NCI-H2196 treated with DMSO at 0.1 percent for 48 hours (cell line): Measurements from ENCODE around the gene RELT.
A peak's percentile ranks its signal among the peaks of the same experiment; 100 is the strongest.

Experiments
- DNase-seq: peaks from one replicate; lab custom pipeline; 2025; ENCODE audit not compliant: unreplicated experiment; lab: John Stamatoyannopoulos, UW

RELT gene

DNA sequence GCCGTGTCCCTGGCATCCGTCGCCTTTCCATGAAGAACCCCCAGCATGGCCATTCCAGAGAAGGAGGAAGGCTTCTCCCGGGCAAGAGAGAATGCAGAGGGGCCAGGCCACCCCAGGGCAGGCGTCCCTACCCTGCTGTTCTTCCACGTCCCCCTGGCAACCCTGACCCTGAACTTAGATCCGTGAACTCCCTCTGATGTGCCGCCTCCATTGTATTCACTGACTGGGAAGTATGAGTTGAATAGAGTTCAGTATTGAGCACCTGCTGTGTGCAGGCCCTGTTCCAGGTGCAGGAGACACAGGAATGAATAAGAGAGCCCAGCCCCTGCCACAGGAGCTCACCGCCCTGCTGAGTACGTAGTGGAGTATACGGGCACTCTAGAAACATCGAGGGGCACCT is 29.1 kb upstream of the RELT start:
- no peak for DNase-seq

DNA sequence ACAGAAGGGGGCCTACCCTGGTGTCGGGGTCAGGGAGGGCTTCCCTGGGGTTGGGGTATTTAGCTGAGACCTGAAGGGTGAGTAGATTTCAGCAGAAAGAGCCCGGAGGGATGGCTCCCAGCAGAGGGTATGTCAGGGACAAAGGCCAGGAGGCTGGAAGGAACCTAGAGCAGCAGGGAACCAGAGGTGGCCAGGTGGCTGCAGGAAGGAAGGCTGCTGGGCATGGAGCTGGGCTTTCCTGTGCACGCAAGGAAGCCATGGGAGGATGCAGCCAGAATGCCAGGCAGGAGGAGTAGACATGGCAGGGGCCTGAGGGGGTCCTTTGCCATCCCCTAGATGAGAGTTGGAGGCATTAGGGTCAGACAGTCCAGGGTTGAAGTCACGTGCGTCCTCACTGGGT is 27.4 kb upstream of the RELT start:
- DNase-seq, result no peak

DNA sequence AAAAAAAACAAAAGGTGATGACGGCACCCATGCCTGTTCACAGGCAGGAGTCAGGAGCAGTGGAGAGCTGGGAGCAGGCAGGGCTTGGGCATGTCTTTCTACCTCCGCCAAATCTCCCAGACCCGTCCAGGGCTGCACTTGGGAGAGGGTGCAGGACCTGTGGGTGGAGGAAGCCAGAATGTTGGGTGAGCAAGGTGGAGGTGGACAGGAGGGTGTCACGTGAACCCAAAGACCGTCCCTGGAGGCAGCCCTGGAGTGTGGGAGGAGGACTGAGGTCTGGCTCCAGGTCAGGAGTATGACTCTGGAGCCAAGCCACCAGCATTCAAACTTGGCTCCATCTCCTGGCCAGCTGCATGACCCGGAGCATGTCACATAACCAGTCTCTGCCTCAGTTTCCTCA is 26.6 kb upstream of the RELT start:
- no peak for DNase-seq

GRCh38 chr11:73350908-73351636 is 25.1 kb upstream of the RELT start:
- DNase-seq, result peak; percentile 48

DNA sequence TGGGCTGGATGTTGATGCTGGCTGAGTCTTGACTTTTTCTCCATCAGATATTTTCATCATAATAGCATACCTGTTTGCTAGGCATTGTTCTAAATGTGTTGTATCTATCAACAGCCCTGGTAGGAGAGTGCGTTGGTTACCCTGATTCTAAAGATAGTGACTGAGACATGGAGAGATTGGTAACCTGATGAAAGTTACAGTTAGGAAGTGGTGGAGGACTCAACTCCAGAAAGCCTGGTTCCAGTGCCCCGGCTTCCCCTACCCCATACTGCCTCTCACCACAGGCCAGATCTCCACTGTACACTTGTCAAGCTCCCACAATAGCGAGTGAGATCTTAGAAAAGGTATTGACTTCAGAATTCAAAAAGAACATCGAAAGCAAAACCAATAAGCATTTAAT is 22.8 kb upstream of the RELT start:
- no peak for DNase-seq

DNA sequence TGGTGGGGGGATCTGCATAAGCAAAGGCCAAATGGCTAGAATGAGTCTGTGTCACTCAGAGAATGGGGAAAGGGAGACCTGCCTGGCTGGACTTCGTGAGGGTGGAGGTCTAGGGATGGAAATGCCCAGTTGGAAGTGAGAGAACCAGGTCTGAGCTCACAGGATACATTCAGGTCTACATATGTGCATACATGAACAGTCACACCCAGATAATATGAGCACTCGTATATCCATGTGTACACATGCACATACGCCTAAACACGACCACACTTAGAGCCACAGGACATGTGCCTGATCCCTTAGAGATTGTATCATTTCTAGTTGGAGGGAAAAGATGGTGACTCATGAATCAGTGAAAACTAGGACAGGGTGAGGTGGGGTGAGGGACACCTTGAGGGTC is 21.1 kb upstream of the RELT start:
- DNase-seq, result no peak

- DNase-seq, result no peak
These were observed 19.0 kb upstream of the RELT start for GRCh38 chr11:73356979-73357860.

DNA sequence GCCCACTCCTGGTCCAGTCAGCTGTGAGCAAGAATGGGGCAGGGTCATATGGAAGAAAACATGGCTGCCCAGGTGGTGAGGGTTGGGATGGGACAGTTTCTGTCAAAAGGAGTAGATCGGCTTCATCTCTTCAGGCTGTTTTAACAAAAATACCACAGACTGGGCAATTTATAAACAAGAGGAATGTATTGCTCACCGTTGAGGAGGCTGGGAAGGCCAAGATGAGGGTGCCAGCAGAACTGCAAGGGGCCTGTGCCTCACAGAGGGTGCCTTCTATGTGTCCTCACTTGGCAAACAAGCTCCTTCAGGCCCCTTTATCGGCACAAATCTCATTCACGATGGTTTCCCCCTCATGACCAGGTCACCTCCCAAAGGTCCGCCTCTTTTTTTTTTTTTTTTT is 18.1 kb upstream of the RELT start:
- DNase-seq, result no peak

DNA sequence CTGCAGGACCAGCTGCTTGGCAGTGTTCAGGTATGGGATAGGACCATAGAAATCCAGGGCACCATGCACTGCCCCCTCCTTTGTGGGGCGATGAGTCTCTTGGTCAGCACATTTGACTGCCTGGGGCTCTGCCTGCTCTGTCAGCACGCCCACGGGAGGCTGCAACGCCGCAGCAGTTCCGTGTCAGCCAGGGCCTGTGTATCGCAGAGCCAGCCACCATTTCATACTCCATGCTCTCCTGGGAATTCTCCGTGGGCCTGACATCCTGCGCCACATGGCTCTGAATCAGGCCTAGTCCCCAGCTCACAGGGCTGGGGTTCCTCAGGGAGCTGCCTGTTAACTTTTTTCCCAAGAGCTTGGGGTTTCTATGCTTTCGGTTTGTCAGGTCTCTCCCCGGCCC is 16.9 kb upstream of the RELT start:
- DNase-seq, result no peak

- DNase-seq, result peak; percentile 21
These were observed 16.1 kb upstream of the RELT start for GRCh38 chr11:73359930-73360742.

DNA sequence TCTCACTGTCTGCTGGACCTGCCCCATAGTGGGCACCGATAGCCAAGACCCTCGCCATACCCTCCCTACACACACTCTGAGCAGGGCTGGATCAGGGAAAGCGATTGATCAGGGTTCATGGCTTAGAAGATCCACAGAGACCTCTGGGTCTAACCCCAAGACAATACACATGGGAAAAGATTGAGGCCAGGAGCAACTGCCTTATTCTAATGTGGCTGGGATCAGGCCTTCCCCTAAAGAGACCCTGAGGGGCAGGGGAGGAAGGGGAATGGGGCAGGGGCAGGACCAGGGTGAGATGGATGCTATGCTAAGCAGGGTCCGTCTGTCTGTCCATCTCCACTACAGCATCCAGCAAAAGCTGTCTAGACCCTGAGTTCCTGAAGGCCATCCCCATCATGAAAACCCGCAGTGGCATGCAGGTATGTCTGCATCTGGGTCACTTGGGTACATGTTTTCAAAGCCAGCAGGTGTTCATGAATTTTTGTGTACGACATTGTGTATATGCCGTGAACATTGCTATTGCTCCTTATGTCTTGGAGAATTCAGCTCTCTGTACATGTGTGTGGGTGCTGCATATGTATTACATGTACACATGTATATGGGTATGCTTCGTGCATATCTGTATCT is 15.3 kb upstream of the RELT start:
- DNase-seq, result no peak

GRCh38 chr11:73361953-73362776 is 14.0 kb upstream of the RELT start:
- DNase-seq, result no peak

GRCh38 chr11:73363147-73363546 is 13.1 kb upstream of the RELT start:
- no peak for DNase-seq

- DNase-seq, result no peak
These were observed 10.6 kb upstream of the RELT start for GRCh38 chr11:73365352-73366264.

DNA sequence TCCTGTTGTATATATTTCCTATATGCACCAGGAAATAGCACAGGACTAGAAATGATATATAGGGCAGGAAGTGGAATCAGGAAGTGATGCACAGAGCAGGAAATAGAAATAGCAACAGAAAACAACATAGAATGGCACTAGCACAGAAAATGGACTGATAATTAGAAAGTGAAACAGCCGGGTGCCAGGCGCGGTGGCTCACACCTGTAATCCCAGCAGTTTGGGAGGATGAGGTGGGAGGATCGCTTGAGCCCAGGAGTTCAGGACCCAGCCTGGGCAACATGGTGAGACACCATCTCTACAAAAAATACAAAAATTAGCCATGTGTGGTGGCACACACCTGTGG is 10.0 kb upstream of the RELT start:
- DNase-seq, result no peak

DNA sequence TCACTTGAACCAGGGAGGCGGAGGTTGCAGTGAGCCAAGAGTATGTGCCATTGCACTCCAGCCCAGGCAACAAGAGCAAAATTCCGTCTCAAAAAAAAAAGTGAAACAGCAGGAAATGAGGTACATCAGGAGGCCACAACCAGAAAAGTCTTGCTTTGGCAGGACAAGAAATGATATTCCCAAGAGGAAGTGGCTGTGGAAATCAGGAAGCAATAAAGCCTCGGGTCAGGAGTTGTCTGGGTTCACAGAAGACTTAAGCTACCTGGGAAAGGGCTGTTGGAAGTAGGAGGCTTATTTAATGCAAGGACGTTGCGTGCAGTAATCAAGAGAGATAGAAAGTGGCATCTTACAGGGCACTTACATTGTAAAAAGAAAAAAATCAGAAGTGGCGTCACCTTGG is 9.2 kb upstream of the RELT start:
- no peak for DNase-seq

GRCh38 chr11:73367482-73368024 is 8.6 kb upstream of the RELT start:
- no peak for DNase-seq

- no peak for DNase-seq
These were observed 3.7 kb upstream of the RELT start for GRCh38 chr11:73372375-73372993.

- no peak for DNase-seq
These were observed 2.0 kb upstream of the RELT start for GRCh38 chr11:73374151-73374550.
